ENCODE data around the gene ESYT2.

ESYT2 gene

DNA sequence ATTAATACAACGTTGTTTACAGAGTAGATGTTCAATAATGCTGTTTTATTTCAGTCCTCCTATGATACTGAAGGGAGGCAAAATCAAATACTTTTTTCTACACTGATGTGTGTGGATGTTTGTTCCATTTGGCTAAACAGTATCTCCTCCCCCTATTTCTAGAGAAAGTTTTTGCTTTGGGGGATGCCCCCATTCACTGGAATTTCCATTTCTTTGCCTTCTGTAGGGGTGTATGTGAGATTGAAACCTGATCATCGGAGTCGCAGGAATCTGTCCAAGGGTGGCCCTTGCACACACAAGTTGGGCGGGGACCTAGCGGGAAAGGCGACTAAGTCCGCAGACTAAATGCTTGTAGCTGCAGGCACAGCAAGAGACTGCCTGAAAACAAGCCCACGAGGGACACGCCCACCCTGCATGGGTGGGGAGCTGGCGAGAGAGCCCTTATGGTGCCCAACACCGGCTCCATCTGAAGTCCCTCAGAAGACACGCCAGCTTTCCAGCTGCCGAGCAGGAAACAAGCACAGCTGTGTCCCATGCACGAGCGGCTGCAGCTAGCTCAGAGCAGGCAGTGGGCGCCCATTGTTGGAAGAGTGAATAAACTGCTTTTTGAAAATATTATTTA, 58.0 kb downstream of the ESYT2 start:
- DNase-seq (ENCODE audit: low read depth), result no peak

DNA sequence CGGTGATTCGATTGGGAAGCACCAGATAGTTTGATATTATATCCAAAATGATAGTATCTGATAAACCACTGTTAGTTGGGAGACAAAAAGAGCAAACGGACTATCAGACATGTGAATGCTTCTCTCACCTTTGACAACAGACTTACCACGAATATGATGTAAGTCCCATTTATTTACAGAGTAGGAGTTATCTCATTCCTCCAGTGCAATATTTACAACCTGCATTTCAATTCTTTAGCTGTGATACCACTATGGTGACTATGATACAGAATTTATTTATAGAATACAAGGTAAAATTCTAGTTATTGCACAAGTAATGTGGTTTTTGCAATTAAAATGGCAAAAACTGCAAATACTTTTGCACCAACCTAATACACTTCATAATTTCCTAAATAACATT, 61.6 kb downstream of the ESYT2 start:
- DNase-seq (ENCODE audit: low read depth), result no peak

DNA sequence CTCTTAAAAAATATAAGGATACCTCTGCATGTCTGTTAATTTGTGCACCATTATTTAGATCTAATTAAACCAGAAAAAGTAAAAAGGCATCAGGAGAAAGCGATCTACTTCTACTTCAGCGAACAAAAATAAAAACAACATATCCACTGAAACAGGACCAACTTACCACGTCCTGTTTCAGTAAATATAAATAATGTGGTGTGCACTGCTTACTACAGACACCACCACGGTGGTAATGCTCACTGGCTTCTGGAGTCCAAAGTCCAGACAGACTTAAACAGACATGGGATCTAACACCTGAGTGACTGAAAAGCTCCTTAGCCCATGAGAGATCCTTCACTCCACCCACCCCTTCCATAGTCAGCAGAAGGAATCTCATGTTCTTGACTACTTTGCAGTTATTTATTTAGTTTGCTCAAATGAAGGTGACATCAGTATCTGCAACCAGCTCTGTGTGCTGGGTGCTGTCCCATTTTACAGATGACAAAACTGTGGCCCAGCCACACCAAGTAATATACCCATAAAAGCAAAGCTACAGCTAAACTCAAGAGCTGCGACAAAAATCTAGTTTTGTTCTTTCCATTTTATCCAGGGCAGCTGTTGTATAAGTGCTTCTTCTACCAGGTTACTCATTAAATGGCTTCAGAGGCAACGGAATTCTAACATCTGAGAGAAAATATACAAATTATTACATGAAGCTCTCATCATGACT, 62.6 kb downstream of the ESYT2 start:
- no peak for DNase-seq (ENCODE audit: low read depth)

DNA sequence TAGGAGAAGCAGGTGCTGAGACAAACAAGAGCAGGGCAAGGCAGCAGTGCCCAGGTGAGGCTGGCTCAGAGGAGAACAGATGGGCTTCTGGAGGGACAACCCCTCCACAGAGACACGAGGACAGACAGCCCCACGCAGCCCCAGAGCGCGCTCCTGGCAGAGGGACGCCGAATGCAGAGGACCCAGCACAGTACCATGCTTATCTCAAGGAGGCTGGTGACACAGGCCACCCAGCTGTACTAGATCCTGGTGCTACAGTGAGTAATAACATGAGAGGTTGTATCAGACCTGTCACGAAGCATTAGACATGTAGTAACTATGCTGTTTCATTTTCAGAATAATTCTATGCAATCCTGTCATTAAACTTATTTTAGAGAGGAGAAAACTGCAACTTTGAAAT, 64.3 kb downstream of the ESYT2 start:
- no peak for DNase-seq (ENCODE audit: low read depth)

DNA sequence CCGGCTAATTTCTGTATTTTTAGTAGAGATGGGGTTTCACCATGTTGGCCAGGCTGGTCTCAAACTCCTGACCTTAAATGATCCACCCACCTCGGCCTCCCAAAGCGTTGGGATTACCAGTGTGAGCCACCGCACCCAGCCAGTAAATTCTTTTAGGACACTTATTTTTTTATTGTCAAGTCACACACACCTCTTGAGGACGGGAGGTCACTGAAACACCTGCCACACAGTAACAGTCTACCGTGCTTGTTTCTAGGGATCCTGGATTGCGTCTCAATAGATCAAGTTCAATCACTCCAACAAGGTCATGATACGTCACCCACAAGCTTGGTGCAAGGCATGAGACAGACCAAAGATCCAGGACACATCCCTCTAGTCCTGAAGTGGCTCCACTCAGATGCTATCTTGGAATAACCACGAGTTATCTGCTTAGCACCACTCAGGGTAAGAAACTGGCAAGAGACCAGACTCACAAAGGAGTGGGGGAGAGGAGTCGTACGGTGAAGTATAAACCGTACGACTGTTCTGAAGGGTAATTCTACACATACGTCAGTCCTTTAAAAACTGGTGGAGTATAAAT, 65.8 kb downstream of the ESYT2 start:
- no peak for DNase-seq (ENCODE audit: low read depth)

DNA sequence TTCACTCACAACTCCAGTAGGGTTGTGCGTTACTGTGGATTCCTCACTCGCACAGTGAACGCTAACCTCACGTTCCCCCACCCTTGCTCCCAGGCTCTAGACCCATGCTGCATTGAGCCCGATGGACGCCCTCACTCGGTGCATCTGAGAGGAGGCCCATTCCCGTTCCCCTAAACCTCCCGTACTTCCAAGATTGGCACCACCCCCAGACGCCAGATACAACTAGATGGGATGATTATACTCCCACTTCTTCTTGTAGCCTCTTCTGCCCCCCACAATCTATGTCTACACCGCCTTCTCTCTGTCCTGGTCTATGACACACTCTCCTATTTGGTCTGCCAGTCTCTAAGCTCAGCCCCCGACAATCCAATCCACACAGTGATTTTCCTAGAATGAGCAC, 67.4 kb downstream of the ESYT2 start:
- no peak for DNase-seq (ENCODE audit: low read depth)

DNA sequence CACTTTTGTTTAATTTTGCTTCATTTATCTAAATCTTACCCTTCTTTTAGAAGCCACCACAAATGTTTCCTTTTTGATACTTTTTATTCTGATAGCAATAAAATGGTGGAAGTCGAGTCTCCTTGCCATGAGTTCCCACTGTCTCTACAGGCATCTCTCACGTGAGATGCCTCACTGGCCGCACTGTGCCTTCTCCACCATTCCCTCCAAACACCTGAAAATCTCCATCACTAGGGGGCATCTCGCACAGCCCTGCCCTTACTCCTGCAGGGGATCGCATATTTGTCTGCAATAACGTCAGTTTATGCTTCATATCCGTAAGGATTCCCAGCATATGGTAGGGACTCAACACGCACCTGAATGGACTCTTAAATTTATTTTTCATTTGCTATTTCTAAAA, 68.4 kb downstream of the ESYT2 start:
- no peak for DNase-seq (ENCODE audit: low read depth)

DNA sequence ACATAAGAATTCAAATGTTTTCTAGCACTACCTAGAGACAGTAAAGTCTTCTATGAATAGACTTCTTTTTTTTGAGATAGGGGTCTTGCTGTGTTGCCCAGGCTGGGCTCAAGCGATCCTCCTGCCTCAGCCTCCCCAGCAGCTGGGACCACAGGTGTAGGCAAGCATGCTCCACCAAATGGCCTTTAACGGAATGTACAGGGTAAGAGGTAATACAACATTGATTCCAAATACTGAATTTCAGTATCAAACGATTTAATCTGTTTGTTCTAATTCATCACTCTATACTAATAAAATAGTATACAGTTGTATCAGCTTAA, 68.9 kb downstream of the ESYT2 start:
- no peak for DNase-seq (ENCODE audit: low read depth)

DNA sequence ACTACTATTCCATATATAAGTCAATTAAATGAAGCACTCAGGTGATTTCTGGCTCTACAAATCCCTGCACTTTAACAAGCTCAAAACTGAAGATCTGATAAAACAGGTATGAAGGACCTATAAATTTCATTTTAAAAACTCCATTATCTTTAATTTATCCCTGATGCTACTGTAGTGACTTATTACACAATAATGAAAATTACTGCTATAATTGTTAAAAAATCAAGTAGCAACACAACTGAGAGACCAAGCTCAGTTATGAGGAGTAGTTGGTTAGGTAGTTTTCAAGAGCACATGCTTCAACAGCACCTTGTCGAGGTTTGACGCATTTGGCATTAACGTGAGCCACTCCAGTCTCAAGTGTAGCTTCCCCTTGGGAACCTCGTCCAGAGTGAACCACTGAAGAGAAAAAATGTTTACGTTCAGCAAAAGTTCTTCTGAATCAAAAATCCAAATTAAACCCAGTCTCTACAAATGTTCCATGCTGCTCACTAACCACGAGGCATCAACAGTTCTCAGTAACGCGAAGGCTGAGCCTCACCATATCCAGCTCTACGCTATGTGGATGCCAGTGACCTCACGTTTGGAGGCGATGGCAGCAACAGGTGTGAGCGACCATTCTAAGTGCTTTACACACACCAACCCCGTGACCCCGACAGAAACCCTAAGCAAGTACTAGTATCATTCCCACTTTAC, 69.4 kb downstream of the ESYT2 start:
- DNase-seq (ENCODE audit: low read depth), result no peak

DNA sequence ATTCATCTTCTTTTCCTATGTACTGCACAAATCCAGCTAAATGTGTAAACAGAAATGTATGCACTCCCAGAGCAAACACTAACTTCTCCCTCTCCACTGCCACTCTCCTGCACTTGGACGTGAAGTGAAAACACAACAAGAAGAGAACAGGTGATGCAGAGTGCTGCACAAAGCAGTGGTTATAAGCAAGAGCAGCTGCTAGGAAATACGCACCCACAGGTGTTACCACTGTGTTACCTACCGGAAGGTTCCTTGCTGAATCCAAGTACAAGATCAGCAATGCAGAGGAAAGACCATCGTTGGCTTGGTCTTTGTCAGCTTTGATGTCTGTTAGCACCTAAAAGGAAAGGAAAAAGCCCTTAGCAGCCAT, 70.1 kb downstream of the ESYT2 start:
- no peak for DNase-seq (ENCODE audit: low read depth)

DNA sequence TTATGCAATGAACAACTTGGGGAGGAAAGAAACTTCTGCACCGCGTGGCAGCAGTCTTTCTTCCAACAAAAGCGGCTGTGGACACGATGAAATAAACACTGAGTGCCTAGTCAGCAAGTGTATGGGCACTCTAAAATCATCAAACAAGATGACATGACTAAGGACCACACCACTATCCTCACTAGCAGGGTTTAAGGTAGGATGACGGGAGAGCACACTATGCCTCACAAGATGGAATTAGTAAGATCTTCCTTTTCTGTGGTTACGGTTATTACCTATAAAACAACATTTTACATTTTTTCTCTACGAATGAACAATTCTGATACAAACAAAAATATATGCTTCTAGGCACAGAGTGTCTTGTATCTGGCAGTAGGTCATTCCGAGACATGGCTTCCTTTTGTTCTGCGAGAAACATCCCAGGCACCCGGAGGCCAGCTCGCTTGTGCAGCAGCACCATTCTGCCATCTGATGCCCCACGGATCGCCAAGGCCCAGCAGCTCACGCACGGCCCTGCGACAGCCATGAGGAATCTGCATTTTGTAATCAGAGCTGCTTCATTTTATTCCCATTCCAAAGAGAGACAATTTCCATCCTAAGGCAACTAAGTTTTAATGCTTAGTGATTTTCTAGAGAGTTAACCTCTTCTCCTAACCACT, 70.6 kb downstream of the ESYT2 start:
- DNase-seq (ENCODE audit: low read depth), result no peak

DNA sequence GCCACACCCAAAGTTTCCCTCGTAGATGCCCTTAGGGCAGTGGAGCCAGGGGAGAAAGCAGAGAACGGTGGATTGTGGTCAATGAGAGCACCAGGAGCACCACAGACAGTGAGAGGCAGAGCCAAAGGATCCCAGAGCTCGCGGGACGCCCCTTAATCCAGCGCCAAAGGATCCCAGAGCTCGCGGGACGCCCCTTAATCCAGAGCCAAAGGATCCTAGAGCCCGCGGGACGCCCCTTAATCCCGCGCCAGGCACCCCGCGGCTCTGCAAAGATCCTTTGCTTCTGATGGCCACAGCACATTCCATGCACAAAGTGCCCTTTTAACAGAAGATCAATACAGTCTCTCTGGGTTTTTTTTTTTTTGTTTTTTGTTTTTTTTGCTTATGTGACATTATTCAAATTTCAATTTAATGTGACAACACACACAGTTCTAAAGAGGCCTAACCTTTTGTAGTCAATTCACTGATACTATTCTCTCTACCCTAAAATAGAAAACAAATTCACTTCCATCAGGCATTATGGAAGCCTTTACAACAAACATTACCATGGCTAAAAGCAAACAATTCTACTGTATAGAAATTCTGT, 71.8 kb downstream of the ESYT2 start:
- no peak for DNase-seq (ENCODE audit: low read depth)

DNA sequence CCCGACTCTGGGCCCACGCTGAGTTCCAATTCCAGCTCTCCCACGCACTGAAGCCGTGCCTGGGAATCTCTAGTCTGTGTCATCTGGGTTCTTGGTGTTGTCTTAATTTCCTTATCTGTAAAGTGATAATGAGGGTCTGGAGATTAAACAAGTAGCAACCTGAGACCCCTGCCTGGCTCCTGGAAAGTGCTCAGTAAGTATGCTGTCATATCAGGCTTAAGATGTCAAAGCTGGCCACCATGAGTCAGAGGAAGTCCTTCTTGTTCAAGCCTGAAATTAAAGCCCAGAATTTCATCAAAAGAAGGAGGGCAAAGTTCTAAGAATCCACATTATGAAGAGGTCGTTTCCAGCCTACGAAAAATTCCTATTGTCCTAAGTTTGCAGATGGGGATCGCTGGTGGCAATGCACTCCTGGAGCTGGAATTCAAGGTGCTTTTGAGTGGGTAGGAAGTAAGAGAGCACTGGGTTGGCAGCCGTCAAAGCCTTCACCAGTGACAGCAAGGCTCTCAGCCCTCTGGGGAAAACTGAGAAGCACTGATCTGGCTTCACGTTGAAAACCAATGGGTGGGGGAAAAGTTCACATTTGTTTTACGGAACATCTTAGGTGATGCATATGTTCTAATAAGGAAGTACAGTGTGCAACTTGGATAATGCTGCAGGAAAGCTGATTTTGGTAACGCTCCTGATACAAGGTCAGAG, 74.4 kb downstream of the ESYT2 start:
- DNase-seq (ENCODE audit: low read depth), result no peak

DNA sequence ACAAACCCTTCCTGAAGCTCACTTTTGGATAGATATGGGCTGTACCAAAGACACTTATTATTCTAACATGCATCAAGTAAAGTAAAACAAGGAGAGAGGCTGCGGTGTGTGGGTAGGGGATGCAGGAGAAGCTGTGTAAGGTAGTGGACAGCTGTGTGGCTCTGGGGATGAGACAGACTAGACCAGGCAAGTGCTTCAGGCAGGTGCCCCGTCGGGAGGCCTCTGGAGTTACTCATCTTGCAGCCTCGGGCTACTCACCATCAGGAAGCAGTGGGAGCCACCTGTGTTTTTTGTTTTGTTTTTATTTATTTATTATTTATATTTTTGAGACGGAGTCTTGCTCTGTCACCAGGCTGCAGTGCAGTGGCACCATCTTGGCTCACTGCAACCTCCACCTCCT, 75.4 kb downstream of the ESYT2 start:
- no peak for DNase-seq (ENCODE audit: low read depth)

DNA sequence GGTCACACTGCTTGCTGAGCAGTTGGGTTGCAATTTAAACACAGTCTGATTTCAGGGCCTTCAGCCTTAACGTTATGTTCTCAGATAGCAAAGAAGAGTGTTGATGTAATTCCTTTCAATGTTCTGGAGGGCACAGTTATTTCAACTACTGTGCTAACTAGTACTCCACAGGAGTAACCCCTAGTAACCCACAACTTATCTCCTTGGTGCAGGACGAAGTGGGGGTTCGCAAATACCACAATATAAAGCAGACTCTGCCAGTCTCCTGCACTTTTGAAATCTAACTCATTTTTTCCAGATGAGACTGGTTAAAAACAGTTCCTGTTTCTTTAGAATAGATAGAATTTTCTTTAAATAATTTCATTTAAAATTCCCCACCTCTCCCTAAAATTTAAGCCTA, 77.6 kb downstream of the ESYT2 start:
- DNase-seq (ENCODE audit: low read depth), result no peak

DNA sequence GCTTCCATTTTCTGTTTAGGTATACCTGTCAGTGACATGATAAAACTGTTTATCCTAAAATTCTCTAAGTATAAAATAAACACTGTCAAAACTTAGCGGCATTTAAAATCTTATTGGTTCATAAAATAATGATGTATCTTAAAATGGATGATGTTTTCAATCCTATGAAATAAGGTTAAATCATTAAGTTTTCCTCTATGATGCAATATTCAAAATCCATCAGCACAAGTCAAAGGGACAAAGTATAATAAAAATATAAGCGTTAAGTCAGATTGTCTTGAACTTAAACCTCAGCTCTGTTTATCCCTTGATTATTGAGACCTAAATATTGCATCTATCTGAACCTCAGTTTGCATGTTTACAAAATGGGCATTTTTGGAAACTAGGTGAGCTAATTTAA, 78.1 kb downstream of the ESYT2 start:
- no peak for DNase-seq (ENCODE audit: low read depth)

DNA sequence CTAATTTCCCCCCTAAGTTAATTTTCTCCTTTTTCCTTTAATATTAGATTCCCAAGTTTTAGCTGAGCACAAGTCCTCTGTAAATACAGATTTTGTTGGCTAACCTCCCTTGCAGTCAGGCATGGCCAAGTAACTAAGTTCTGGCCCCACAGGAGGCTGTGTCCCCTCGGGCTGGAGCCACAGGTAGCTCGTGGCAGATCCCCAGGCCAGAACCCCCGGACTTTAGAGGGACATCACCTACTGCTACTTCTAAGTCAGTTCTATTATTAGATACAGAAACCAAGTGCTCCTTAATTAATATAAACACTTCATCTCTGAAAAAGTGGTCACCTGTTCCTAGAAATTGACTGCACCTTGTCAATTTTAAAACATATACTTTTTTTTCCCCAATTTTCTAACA, 78.6 kb downstream of the ESYT2 start:
- DNase-seq (ENCODE audit: low read depth), result no peak

DNA sequence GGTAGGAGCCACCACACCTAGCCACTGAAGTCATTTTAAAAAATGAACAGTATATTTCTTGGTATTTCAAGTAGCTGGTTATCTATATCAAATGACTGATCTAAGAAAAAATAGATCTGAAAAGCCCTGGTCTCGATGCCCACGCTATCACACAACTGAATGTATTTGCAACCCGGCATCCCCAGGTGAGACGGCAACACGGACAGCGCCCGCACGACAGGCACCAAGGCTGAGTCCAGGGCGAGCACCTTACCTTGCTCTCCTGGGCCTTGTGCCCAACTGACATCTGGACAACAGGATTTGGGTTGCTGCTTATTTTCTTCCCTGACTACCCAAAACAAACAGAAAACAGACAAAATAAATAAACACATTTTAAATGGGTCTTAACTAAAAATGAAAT, 79.9 kb downstream of the ESYT2 start:
- DNase-seq (ENCODE audit: low read depth), result no peak

DNA sequence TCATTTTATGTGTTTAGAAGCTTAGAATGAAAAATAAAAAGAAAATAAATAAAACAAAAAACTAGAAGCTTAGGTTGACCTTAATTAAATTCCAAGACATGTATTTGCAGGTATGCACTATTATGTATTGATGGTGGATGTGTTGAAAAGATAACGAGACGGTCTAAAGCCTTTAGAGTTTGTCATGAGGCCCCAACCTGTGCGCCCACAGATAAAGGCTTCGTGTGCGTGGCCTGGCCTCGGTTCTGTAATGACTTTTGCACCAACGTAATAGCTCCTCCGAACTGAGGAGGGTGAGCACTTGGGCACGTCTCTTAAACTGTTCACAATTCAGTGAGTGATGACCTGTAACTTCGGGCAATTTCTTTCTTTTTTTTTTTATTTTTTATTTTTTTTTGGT, 81.0 kb downstream of the ESYT2 start:
- DNase-seq (ENCODE audit: low read depth), result no peak

DNA sequence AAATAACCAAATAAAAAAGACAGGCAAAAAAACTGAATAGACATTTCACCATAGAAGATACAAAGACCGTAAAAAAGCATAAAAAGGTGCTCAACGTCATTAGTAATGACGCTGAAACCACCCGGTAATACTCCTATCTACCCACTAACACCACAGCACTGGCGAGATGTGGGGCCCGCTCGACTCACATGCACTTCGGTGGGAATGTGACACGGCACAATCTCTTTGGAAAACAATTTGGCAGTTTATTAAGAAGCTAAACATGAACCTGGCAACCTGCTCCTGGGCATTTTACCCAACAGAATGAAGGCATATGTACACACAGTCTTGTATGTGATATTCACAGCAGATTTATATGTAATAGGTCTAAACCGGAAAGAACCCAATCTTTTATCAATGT, 81.9 kb downstream of the ESYT2 start:
- no peak for DNase-seq (ENCODE audit: low read depth)

DNA sequence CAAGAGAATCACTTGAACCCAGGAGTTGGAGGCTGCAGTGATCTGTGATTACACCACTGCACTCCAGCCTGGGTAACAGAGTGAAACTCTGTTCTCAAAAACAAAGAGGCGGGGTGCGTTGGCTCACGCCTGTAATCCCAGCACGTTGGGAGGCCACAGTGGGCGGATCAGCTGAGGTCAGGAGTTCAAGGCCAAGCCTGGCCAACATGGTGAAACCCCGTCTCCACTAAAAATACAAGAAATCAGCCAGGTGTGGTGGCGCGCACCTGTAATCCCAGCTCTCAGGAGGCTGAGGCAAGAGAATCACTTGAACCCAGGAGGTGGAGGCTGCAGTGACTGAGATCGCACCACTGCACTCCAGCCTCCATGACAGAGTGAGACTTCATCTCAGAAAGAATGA, 82.4 kb downstream of the ESYT2 start:
- no peak for DNase-seq (ENCODE audit: low read depth)
